ENCODE results near the gene PRKN.

- TF ChIP-seq, protein P1, sequence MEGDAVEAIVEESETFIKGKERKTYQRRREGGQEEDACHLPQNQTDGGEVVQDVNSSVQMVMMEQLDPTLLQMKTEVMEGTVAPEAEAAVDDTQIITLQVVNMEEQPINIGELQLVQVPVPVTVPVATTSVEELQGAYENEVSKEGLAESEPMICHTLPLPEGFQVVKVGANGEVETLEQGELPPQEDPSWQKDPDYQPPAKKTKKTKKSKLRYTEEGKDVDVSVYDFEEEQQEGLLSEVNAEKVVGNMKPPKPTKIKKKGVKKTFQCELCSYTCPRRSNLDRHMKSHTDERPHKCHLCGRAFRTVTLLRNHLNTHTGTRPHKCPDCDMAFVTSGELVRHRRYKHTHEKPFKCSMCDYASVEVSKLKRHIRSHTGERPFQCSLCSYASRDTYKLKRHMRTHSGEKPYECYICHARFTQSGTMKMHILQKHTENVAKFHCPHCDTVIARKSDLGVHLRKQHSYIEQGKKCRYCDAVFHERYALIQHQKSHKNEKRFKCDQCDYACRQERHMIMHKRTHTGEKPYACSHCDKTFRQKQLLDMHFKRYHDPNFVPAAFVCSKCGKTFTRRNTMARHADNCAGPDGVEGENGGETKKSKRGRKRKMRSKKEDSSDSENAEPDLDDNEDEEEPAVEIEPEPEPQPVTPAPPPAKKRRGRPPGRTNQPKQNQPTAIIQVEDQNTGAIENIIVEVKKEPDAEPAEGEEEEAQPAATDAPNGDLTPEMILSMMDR (conservative IDR thresholded peaks at IDR 0.05), result no peak
- no peak for TF ChIP-seq ZFX (IDR thresholded peaks at IDR 0.05)
Measured at GRCh38 chr6:162409741-162410691, 317.6 kb downstream of the PRKN start.

Measured in C4-2B (cell line).